Vein endothelial cell (primary cell): ENCODE measurements around the gene ATAD2B. TPM values are rescaled to one million over a fixed set of nuclear protein-coding genes. Genes with fewer than 3 reads are reported as not detected.

Experiments
- total RNA-seq: library from RNA; depleted of rRNA; stranded (reverse); fragments of >200 nt; gene quantifications from 2 replicates; pipeline ENCODE4 v1.2.3, GENCODE V29; 2012

The ATAD2B gene
- 19.6 and 19.8 TPM in 2 replicates for total RNA-seq

GRCh38 chr2:23926750-23927571 is at the start of gene ATAD2B:
Gene ATAD2B, minus strand, starts transcription at chr2:23927123. Its CDS starts 353 bp downstream, at chr2:23926770.

GRCh38 chr2:23939987-23940717 is 13.2 kb upstream of the ATAD2B start, which contains the start of gene UBXN2A:
Gene UBXN2A, plus strand, starts transcription at chr2:23940463. Its CDS starts 17,852 bp downstream, at chr2:23958315.

Other genes starting within 250 kb of the ATAD2B start
- gene UBXN2A, start 13.3 kb upstream of the ATAD2B start, total RNA-seq = 9.5 and 12.8 TPM in 2 replicates
- 0.19 TPM in 1 of 2 replicates, not detected in the other for gene MFSD2B, start 83.0 kb upstream of the ATAD2B start, total RNA-seq
- 9.8 and 13.1 TPM in 2 replicates for gene WDCP, start 120.3 kb upstream of the ATAD2B start, total RNA-seq
- gene FKBP1B, start 122.6 kb upstream of the ATAD2B start, total RNA-seq = 10.1 and 10.2 TPM in 2 replicates
- 112 and 115 TPM in 2 replicates for gene SF3B6, start 149.2 kb upstream of the ATAD2B start, total RNA-seq
- 55.5 and 62.5 TPM in 2 replicates for gene TP53I3, start 157.7 kb upstream of the ATAD2B start, total RNA-seq
- gene PFN4, start 196.2 kb upstream of the ATAD2B start, total RNA-seq = 0.38 TPM in 1 of 2 replicates, not detected in the other
- gene FAM228B, start 196.3 kb upstream of the ATAD2B start, total RNA-seq = 5.2 and 6.5 TPM in 2 replicates
- 0.10 TPM in 1 of 2 replicates, not detected in the other for gene FAM228A, start 247.9 kb upstream of the ATAD2B start, total RNA-seq